ENCODE data around the gene SEMA3D.

Gene SEMA3D

GRCh38 chr7:85033263-85033662 lies 153.6 kb downstream of the SEMA3D start:
- no peak for DNase-seq (ENCODE audit: low read depth in 3 of 3)

- DNase-seq (ENCODE audit: low read depth in 3 of 3): no peak
These were observed 155.4 kb downstream of the SEMA3D start for GRCh38 chr7:85031475-85031874.

GRCh38 chr7:85030893-85031292 lies 156.0 kb downstream of the SEMA3D start:
- no peak for DNase-seq (ENCODE audit: low read depth in 3 of 3)

GRCh38 chr7:85025312-85025756 lies 161.5 kb downstream of the SEMA3D start:
- no peak for DNase-seq (ENCODE audit: low read depth in 3 of 3)

- DNase-seq (ENCODE audit: low read depth in 3 of 3): no peak
These were observed 162.9 kb downstream of the SEMA3D start for GRCh38 chr7:85023916-85024315.

GRCh38 chr7:85023066-85023712 lies 163.7 kb downstream of the SEMA3D start:
- peak in 1 of 3 donors; percentile 11 for DNase-seq (ENCODE audit: low read depth in 3 of 3)

GRCh38 chr7:85022064-85022697 lies 164.7 kb downstream of the SEMA3D start:
- DNase-seq (ENCODE audit: low read depth in 3 of 3): no peak

- DNase-seq (ENCODE audit: low read depth in 3 of 3): no peak
These were observed 165.7 kb downstream of the SEMA3D start for GRCh38 chr7:85021101-85021704.

GRCh38 chr7:85019778-85020177 lies 167.1 kb downstream of the SEMA3D start:
- no peak for DNase-seq (ENCODE audit: low read depth in 3 of 3)

- no peak for DNase-seq (ENCODE audit: low read depth in 3 of 3)
These were observed 167.7 kb downstream of the SEMA3D start for GRCh38 chr7:85019176-85019575.

GRCh38 chr7:85018498-85018897 lies 168.4 kb downstream of the SEMA3D start:
- no peak for DNase-seq (ENCODE audit: low read depth in 3 of 3)

GRCh38 chr7:85016286-85016685 lies 170.6 kb downstream of the SEMA3D start:
- no peak for DNase-seq (ENCODE audit: low read depth in 3 of 3)

- no peak for DNase-seq (ENCODE audit: low read depth in 3 of 3)
These were observed 171.8 kb downstream of the SEMA3D start for GRCh38 chr7:85014936-85015660.

- DNase-seq (ENCODE audit: low read depth in 3 of 3): no peak
These were observed 175.7 kb downstream of the SEMA3D start for GRCh38 chr7:85011127-85011526.

- no peak for DNase-seq (ENCODE audit: low read depth in 3 of 3)
These were observed 176.6 kb downstream of the SEMA3D start for GRCh38 chr7:85010306-85010705.

- DNase-seq (ENCODE audit: low read depth in 3 of 3): no peak
These were observed 180.1 kb downstream of the SEMA3D start for GRCh38 chr7:85006754-85007153.

GRCh38 chr7:85004402-85004801 lies 182.5 kb downstream of the SEMA3D start:
- no peak for DNase-seq (ENCODE audit: low read depth in 3 of 3)

GRCh38 chr7:85001495-85002345 lies 185.1 kb downstream of the SEMA3D start:
- no peak for DNase-seq (ENCODE audit: low read depth in 3 of 3)

- DNase-seq (ENCODE audit: low read depth in 3 of 3): no peak
These were observed 186.0 kb downstream of the SEMA3D start for GRCh38 chr7:85000735-85001350.

GRCh38 chr7:84999450-84999849 lies 187.4 kb downstream of the SEMA3D start:
- no peak for DNase-seq (ENCODE audit: low read depth in 3 of 3)

- no peak for DNase-seq (ENCODE audit: low read depth in 3 of 3)
These were observed 188.2 kb downstream of the SEMA3D start for GRCh38 chr7:84998665-84999064.

Measured in stimulated activated CD4-positive, alpha-beta T cell treated with anti-CD3 and anti-CD28 coated beads, TNF-alpha, amount 100 ng/mL, for 48 hours (primary cell).